Neural cell (in vitro differentiated cells): Measurements from ENCODE around the gene MGAT4A. TPM values are rescaled to one million over a fixed set of nuclear protein-coding genes. Genes with fewer than 3 reads are reported as not detected.

Experiments used
- H2AFZ ChIP-seq: fragments of 200-600, 300-800 bp; sonication (generic), shearing (Covaris generic); 2 replicates; pipeline ENCODE4 v1.6.0; 2014; ENCODE audit warnings: low read depth, mild to moderate bottlenecking, antibody characterized with exemption, low read length, moderate library complexity
- H3F3A ChIP-seq: fragments of 200-600 bp; shearing (Covaris generic); 2 replicates; pipeline ENCODE4 v1.6.1; 2016; ENCODE audit warnings: mild to moderate bottlenecking, moderate library complexity, mixed read lengths, antibody characterized with exemption, low read length; ENCODE audit not compliant: insufficient read depth, poor library complexity, severe bottlenecking
- H3K27ac ChIP-seq: fragments of 200-600, 300-800 bp; sonication (generic), shearing (Covaris generic); 2 replicates; pipeline ENCODE4 v1.5.1; 2014; ENCODE audit warnings: mild to moderate bottlenecking, low read length, moderate library complexity
- H3K27me3 ChIP-seq: fragments of 300-800, 200-600 bp; sonication (generic), shearing (Covaris generic); 2 replicates; pipeline ENCODE4 v1.6.0; 2014; ENCODE audit warnings: mild to moderate bottlenecking, low read depth, low read length, moderate library complexity; ENCODE audit not compliant: insufficient read depth
- H3K36me3 ChIP-seq: fragments of 300-800, 200-600 bp; sonication (generic), shearing (Covaris generic); 2 replicates; pipeline ENCODE4 v1.5.1; 2014; ENCODE audit warnings: mild to moderate bottlenecking, antibody characterized with exemption, low read length, moderate library complexity; ENCODE audit not compliant: insufficient read depth
- H3K4me2 ChIP-seq: fragments of 300-800, 200-600 bp; sonication (generic), shearing (Covaris generic); 2 replicates; pipeline ENCODE4 v1.6.0; 2014; ENCODE audit warnings: mild to moderate bottlenecking, low read length
- H3K4me3 ChIP-seq: fragments of 300-800, 200-600 bp; sonication (generic), shearing (Covaris generic); 2 replicates; pipeline ENCODE4 v1.5.1; 2014; ENCODE audit warnings: mild to moderate bottlenecking, low read length, moderate library complexity
- H3K79me2 ChIP-seq: fragments of 200-600 bp; shearing (Covaris generic); replicated peaks from 2 replicates; pipeline ENCODE4 v1.6.0; 2014; ENCODE audit warnings: mild to moderate bottlenecking, low read length, moderate library complexity; ENCODE audit not compliant: insufficient read depth
- H3K9ac ChIP-seq: fragments of 300-800, 200-600 bp; sonication (generic), shearing (Covaris generic); 2 replicates; pipeline ENCODE4 v1.6.1; 2016; ENCODE audit warnings: mild to moderate bottlenecking, low read length, mixed read lengths
- H3K9me2 ChIP-seq: fragments of 200-600 bp; shearing (Covaris generic); 2 replicates; pipeline ENCODE4 v1.6.1; 2016; ENCODE audit warnings: mild to moderate bottlenecking, low read length, mixed read lengths; ENCODE audit not compliant: insufficient read depth
- H3K9me3 ChIP-seq: fragments of 200-600, 300-800 bp; sonication (generic), shearing (Covaris generic); 2 replicates; pipeline ENCODE4 v1.6.1; 2016; ENCODE audit warnings: mild to moderate bottlenecking, mixed run types, low read length, moderate library complexity, mixed read lengths
- H4K20me1 ChIP-seq: fragments of 200-600 bp; shearing (Covaris generic); 2 replicates; pipeline ENCODE4 v1.6.1; 2016; ENCODE audit warnings: mild to moderate bottlenecking, mixed run types; ENCODE audit not compliant: insufficient read depth
- EP300 ChIP-seq: fragments of 450-650 bp; conservative IDR thresholded peaks from 2 replicates; pipeline ENCODE4 v1.6.1; 2014; ENCODE audit warnings: antibody characterized with exemption, mild to moderate bottlenecking, moderate library complexity; ENCODE audit not compliant: poor library complexity, severe bottlenecking
- EZH2 ChIP-seq: fragments of 200-600, 300-800 bp; shearing (Covaris generic), sonication (generic); IDR thresholded peaks from 2 replicates; pipeline ENCODE4 v1.6.1; 2014; ENCODE audit warnings: antibody characterized with exemption, low read length, borderline replicate concordance, mild to moderate bottlenecking; ENCODE audit not compliant: insufficient read depth, poor library complexity, severe bottlenecking
- MXI1 ChIP-seq: fragments of 450-650 bp; conservative IDR thresholded peaks from 2 replicates; pipeline ENCODE4 v1.6.1; 2014; ENCODE audit warnings: antibody characterized with exemption, mild to moderate bottlenecking; ENCODE audit not compliant: poor library complexity, severe bottlenecking
- POLR2AphosphoS5 ChIP-seq: IDR thresholded peaks from 2 replicates; pipeline ENCODE4 v1.6.1; 2012
- RAD21 ChIP-seq: fragments of 450-650 bp; conservative IDR thresholded peaks from 2 replicates; pipeline ENCODE4 v1.6.1; 2014; ENCODE audit warnings: antibody characterized with exemption, mild to moderate bottlenecking, moderate library complexity
- SMC3 ChIP-seq: fragments of 450-650 bp; conservative IDR thresholded peaks from 2 replicates; pipeline ENCODE4 v1.6.1; 2014; ENCODE audit warnings: antibody characterized with exemption, mild to moderate bottlenecking, moderate library complexity; ENCODE audit not compliant: poor library complexity
- TAF1 ChIP-seq: IDR thresholded peaks from 2 replicates; pipeline ENCODE4 v1.6.1; 2012; ENCODE audit warnings: low read depth
- polyA plus RNA-seq: library from polyadenylated mRNA; depleted of rRNA; stranded (reverse); fragments of >200 nt; gene quantifications from 2 replicates; pipeline ENCODE4 v1.2.3, GENCODE V29; 2014
- TF ChIP-seq, protein P1 (sequence below): IDR thresholded peaks from 2 replicates; pipeline ENCODE4 v1.6.1; 2012; ENCODE audit warnings: borderline replicate concordance
- TF ChIP-seq, protein P2 (sequence below): fragments of 450-650 bp; IDR thresholded peaks from 2 replicates; pipeline ENCODE4 v1.5.1; 2014; ENCODE audit warnings: antibody characterized with exemption, mild to moderate bottlenecking, moderate library complexity; ENCODE audit not compliant: poor library complexity, severe bottlenecking

MGAT4A gene
- polyA plus RNA-seq, 1 donor from 2014 or later, result 54.8 TPM

- TF ChIP-seq EZH2 (no peak), RAD21 (no peak), MXI1 (no peak), SMC3 (no peak), POLR2AphosphoS5 (no peak), TAF1 (no peak), EP300 (no peak)
- TF ChIP-seq, protein P1, sequence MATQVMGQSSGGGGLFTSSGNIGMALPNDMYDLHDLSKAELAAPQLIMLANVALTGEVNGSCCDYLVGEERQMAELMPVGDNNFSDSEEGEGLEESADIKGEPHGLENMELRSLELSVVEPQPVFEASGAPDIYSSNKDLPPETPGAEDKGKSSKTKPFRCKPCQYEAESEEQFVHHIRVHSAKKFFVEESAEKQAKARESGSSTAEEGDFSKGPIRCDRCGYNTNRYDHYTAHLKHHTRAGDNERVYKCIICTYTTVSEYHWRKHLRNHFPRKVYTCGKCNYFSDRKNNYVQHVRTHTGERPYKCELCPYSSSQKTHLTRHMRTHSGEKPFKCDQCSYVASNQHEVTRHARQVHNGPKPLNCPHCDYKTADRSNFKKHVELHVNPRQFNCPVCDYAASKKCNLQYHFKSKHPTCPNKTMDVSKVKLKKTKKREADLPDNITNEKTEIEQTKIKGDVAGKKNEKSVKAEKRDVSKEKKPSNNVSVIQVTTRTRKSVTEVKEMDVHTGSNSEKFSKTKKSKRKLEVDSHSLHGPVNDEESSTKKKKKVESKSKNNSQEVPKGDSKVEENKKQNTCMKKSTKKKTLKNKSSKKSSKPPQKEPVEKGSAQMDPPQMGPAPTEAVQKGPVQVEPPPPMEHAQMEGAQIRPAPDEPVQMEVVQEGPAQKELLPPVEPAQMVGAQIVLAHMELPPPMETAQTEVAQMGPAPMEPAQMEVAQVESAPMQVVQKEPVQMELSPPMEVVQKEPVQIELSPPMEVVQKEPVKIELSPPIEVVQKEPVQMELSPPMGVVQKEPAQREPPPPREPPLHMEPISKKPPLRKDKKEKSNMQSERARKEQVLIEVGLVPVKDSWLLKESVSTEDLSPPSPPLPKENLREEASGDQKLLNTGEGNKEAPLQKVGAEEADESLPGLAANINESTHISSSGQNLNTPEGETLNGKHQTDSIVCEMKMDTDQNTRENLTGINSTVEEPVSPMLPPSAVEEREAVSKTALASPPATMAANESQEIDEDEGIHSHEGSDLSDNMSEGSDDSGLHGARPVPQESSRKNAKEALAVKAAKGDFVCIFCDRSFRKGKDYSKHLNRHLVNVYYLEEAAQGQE, result no peak
- TF ChIP-seq, protein P2, sequence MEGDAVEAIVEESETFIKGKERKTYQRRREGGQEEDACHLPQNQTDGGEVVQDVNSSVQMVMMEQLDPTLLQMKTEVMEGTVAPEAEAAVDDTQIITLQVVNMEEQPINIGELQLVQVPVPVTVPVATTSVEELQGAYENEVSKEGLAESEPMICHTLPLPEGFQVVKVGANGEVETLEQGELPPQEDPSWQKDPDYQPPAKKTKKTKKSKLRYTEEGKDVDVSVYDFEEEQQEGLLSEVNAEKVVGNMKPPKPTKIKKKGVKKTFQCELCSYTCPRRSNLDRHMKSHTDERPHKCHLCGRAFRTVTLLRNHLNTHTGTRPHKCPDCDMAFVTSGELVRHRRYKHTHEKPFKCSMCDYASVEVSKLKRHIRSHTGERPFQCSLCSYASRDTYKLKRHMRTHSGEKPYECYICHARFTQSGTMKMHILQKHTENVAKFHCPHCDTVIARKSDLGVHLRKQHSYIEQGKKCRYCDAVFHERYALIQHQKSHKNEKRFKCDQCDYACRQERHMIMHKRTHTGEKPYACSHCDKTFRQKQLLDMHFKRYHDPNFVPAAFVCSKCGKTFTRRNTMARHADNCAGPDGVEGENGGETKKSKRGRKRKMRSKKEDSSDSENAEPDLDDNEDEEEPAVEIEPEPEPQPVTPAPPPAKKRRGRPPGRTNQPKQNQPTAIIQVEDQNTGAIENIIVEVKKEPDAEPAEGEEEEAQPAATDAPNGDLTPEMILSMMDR, result no peak
- H3K79me2 ChIP-seq, result no peaks in the 10 kb centered on the region
- no peaks in the 10 kb centered on the region for H4K20me1 ChIP-seq
- no peak overlapping the region for H3K27ac ChIP-seq
- no peaks in the 10 kb centered on the region for H3F3A ChIP-seq
- H3K4me3 ChIP-seq, result no peak overlapping the region
- H3K27me3 ChIP-seq, result no peaks in the 10 kb centered on the region
- peaks cover 4% of the 10 kb centered on the region for H3K36me3 ChIP-seq
- H3K9me2 ChIP-seq, result no peaks in the 10 kb centered on the region
- H2AFZ ChIP-seq, result no peak overlapping the region
- H3K9me3 ChIP-seq, result no peaks in the 10 kb centered on the region
- H3K4me2 ChIP-seq, result no peak overlapping the region
- H3K9ac ChIP-seq, result no peak overlapping the region
Measured at GRCh38 chr2:98717621-98718020, 13.3 kb downstream of the MGAT4A start.

DNA sequence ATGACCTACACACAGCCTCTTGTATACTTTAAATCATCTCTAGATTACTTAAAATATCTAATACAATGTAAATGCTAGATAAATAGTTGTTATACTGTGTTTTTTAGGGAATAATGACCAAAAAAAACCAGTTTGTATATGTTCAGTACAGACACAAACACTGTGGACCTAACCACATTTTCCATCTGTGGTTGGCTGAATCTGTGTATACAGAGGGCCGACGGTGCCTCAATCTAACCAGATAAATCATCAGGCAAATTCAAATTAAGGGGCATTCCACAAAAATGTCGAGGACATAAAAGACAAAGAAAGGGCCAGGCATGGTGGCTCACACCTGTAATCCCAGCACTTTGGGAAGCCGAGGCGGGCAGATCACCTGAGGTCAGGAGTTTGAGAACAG lies 14.1 kb downstream of the MGAT4A start:
- H3K9me2 ChIP-seq, result no peaks in the 10 kb centered on the region

More for the DNA sequence above, 14.1 kb downstream of the MGAT4A start:
- H3K4me3 ChIP-seq, result no peak overlapping the region
- H3K27me3 ChIP-seq, result no peaks in the 10 kb centered on the region
- no peak overlapping the region for H2AFZ ChIP-seq
- no peaks in the 10 kb centered on the region for H3F3A ChIP-seq
- no peak overlapping the region for H3K27ac ChIP-seq
- H3K36me3 ChIP-seq, result no peaks in the 10 kb centered on the region
- H3K9me3 ChIP-seq, result no peaks in the 10 kb centered on the region
- H3K9ac ChIP-seq, result no peak overlapping the region
- no peak overlapping the region for H3K4me2 ChIP-seq
- H4K20me1 ChIP-seq, result no peaks in the 10 kb centered on the region
- no peaks in the 10 kb centered on the region for H3K79me2 ChIP-seq
- TF ChIP-seq, protein P2, result no peak
